Measurements from ENCODE around the gene KRTAP3-3.

DNA sequence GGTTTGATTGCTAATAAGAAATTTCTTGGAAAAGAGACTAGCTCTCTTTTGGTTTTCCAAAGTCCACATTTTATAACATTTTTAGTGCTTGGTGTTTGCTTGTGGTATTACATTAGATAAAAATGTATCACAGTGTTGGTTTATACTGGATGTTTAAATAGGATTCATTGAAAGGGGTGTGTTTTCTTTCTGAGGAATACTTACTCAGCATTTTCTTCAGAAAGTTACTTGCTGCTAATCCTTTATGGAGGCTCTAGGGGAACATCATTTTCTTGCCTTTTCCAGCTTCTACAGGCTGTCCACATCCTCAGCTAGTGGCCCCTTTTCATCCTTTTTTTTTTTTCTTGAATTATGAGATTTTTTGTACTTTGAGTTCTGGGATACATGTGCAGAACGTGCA is 26.4 kb downstream of the KRTAP3-3 start:
- TF ChIP-seq, protein P1, sequence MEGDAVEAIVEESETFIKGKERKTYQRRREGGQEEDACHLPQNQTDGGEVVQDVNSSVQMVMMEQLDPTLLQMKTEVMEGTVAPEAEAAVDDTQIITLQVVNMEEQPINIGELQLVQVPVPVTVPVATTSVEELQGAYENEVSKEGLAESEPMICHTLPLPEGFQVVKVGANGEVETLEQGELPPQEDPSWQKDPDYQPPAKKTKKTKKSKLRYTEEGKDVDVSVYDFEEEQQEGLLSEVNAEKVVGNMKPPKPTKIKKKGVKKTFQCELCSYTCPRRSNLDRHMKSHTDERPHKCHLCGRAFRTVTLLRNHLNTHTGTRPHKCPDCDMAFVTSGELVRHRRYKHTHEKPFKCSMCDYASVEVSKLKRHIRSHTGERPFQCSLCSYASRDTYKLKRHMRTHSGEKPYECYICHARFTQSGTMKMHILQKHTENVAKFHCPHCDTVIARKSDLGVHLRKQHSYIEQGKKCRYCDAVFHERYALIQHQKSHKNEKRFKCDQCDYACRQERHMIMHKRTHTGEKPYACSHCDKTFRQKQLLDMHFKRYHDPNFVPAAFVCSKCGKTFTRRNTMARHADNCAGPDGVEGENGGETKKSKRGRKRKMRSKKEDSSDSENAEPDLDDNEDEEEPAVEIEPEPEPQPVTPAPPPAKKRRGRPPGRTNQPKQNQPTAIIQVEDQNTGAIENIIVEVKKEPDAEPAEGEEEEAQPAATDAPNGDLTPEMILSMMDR (conservative IDR thresholded peaks at IDR 0.05; ENCODE audit: low read depth, low read length), result no peak
- TF ChIP-seq EZH2 (IDR thresholded peaks at IDR 0.05; ENCODE audit: borderline replicate concordance, low read depth, low read length, poor library complexity, severe bottlenecking), result no peak
